ENCODE measurements around the gene RTL5.

The RTL5 gene

DNA sequence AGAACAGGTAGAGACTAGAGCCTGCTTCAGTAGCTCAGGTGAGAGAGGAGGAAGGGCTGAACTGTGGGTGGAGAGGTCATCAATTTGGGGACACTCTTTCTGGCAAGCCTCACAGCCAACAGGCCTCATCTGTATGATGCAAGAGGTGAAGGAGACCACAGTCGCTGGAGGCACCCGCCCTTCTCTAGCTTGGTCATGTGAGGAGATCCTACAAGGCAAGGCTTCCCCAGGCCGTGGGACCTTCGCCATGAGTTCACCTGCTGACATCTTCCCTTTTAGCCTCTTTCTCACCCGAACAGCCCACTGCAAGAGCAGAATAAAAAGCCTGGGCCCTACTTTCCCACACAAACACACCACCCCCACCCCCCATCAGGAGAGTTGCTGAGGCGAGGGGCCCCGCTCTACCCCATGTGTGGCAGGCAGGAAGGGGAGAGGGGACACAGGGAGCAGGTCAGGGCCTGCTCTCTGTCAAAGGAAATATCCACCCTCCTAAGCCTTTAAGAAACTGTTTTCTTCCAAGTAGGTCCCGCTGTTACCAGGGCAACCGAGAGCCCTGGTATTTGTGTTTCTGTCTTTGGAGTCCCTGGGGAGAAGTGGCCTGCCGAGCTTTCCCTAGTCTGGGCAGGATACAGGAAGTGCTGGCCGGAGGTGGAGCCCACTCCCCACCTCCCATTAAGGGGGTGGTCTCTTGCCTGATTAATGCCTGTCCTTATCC, 8.1 kb downstream of the RTL5 start:
- Histone ChIP-seq H3K36me3 (ENCODE audit: insufficient read depth, low read length) (no peaks in the 10 kb centered on the region), H3K9me3 (ENCODE audit: low read length) (no peaks in the 10 kb centered on the region), H2AFZ (ENCODE audit: low read length) (no peak overlapping the region), H3K4me2 (ENCODE audit: low read length) (no peak overlapping the region), H3K9ac (ENCODE audit: low read length) (no peak overlapping the region), H3K27ac (ENCODE audit: low read depth, low read length, poor library complexity, severe bottlenecking) (no peak overlapping the region), H3K4me3 (ENCODE audit: low read depth, low read length, poor library complexity, severe bottlenecking) (no peak overlapping the region), H3K79me2 (ENCODE audit: insufficient read depth, low read length) (no peaks in the 10 kb centered on the region), H3F3A (ENCODE audit: insufficient read depth, low read length) (no peaks in the 10 kb centered on the region), H3K9me2 (ENCODE audit: low read depth, low read length) (no peaks in the 10 kb centered on the region), H3K27me3 (ENCODE audit: insufficient read depth, low read length) (no peaks in the 10 kb centered on the region), H4K20me1 (ENCODE audit: insufficient read depth, low read length) (no peaks in the 10 kb centered on the region), H3K4me1 (ENCODE audit: insufficient read depth, low read length, severe bottlenecking) (no peaks in the 10 kb centered on the region)
- no peak for TF ChIP-seq EZH2 (IDR thresholded peaks at IDR 0.05; ENCODE audit: borderline replicate concordance, low read length)
- TF ChIP-seq, protein P1, sequence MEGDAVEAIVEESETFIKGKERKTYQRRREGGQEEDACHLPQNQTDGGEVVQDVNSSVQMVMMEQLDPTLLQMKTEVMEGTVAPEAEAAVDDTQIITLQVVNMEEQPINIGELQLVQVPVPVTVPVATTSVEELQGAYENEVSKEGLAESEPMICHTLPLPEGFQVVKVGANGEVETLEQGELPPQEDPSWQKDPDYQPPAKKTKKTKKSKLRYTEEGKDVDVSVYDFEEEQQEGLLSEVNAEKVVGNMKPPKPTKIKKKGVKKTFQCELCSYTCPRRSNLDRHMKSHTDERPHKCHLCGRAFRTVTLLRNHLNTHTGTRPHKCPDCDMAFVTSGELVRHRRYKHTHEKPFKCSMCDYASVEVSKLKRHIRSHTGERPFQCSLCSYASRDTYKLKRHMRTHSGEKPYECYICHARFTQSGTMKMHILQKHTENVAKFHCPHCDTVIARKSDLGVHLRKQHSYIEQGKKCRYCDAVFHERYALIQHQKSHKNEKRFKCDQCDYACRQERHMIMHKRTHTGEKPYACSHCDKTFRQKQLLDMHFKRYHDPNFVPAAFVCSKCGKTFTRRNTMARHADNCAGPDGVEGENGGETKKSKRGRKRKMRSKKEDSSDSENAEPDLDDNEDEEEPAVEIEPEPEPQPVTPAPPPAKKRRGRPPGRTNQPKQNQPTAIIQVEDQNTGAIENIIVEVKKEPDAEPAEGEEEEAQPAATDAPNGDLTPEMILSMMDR (IDR thresholded peaks at IDR 0.05; ENCODE audit: low read length) = no peak

DNA sequence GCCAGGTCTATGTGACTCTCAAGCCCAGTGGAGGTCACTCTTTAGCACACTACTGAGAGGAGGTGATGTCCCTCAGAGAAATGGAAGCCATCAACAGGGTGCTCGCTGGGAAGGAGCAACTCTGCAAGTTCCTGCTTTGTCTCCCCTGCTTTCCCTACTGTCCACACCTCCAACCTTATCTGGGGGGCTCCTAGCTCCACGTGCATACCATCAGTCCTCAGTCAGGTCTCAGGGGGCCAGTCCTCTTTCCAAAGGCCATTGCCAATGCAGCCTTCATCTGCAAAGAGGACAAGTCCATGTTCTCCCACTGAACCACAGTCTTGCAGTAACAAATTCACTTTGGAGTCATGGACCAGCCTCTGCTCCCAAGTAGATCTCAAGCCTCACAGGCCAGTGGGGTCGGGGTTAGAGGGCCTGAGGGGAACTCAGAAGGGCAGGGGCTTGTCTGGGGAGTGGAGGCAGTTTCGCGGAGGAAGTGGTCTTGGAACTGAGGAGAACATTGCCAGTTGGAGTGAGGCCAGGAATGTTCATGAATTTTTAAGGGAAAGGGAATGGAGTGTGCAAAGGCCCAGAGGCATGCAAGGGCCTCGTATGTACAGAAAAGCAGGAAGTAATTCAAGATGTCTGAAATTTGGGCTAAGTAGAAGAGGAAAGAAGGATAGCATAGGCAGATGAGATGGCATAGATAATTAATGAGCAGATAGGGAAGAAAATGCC, 8.9 kb downstream of the RTL5 start:
- Histone ChIP-seq H4K20me1 (ENCODE audit: insufficient read depth, low read length) (no peaks in the 10 kb centered on the region), H2AFZ (ENCODE audit: low read length) (no peak overlapping the region), H3K27ac (ENCODE audit: low read depth, low read length, poor library complexity, severe bottlenecking) (no peak overlapping the region), H3K9me3 (ENCODE audit: low read length) (no peaks in the 10 kb centered on the region), H3K27me3 (ENCODE audit: insufficient read depth, low read length) (no peaks in the 10 kb centered on the region), H3K79me2 (ENCODE audit: insufficient read depth, low read length) (no peaks in the 10 kb centered on the region), H3F3A (ENCODE audit: insufficient read depth, low read length) (no peaks in the 10 kb centered on the region), H3K4me1 (ENCODE audit: insufficient read depth, low read length, severe bottlenecking) (no peaks in the 10 kb centered on the region), H3K4me3 (ENCODE audit: low read depth, low read length, poor library complexity, severe bottlenecking) (no peak overlapping the region), H3K9me2 (ENCODE audit: low read depth, low read length) (no peaks in the 10 kb centered on the region), H3K4me2 (ENCODE audit: low read length) (no peak overlapping the region), H3K36me3 (ENCODE audit: insufficient read depth, low read length) (no peaks in the 10 kb centered on the region), H3K9ac (ENCODE audit: low read length) (no peak overlapping the region)
- no peak for TF ChIP-seq EZH2 (IDR thresholded peaks at IDR 0.05; ENCODE audit: borderline replicate concordance, low read length)
- TF ChIP-seq, protein P1 (IDR thresholded peaks at IDR 0.05; ENCODE audit: low read length) = no peak

DNA sequence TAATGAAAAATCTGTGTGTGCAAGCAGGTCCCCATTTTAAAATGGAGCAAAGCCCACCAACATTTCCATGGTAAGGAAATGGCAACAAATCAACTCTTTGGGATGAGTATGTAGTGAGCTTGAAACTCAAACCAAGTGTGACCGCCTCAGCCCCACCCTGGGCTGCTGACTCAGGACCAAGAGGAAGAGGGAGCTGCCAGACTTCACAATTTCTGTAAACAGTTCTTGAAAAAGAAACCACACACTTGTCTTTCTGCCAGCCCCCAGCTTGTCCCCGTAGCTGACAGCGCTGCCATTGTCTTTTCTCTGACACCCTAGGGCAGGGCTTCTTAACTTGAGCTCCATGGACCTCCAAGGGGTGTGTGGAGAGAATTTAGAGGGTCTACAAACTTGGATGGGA, 10.3 kb downstream of the RTL5 start:
- no peaks in the 10 kb centered on the region for H3F3A ChIP-seq (ENCODE audit: insufficient read depth, low read length)
- H3K4me1 ChIP-seq (ENCODE audit: insufficient read depth, low read length, severe bottlenecking) = no peaks in the 10 kb centered on the region
- no peak overlapping the region for H3K9ac ChIP-seq (ENCODE audit: low read length)
- H3K27me3 ChIP-seq (ENCODE audit: insufficient read depth, low read length) = no peaks in the 10 kb centered on the region
- no peaks in the 10 kb centered on the region for H4K20me1 ChIP-seq (ENCODE audit: insufficient read depth, low read length)
- TF ChIP-seq EZH2 (IDR thresholded peaks at IDR 0.05; ENCODE audit: borderline replicate concordance, low read length) = no peak
- TF ChIP-seq, protein P1 (IDR thresholded peaks at IDR 0.05; ENCODE audit: low read length) = no peak
- H3K9me3 ChIP-seq (ENCODE audit: low read length) = no peaks in the 10 kb centered on the region
- no peak overlapping the region for H3K27ac ChIP-seq (ENCODE audit: low read depth, low read length, poor library complexity, severe bottlenecking)
- H3K4me3 ChIP-seq (ENCODE audit: low read depth, low read length, poor library complexity, severe bottlenecking) = no peak overlapping the region
- H2AFZ ChIP-seq (ENCODE audit: low read length) = no peak overlapping the region
- H3K36me3 ChIP-seq (ENCODE audit: insufficient read depth, low read length) = no peaks in the 10 kb centered on the region
- no peak overlapping the region for H3K4me2 ChIP-seq (ENCODE audit: low read length)
- H3K9me2 ChIP-seq (ENCODE audit: low read depth, low read length) = no peaks in the 10 kb centered on the region
- H3K79me2 ChIP-seq (ENCODE audit: insufficient read depth, low read length) = no peaks in the 10 kb centered on the region
